A673 (cell line): Measurements from ENCODE around the gene SPRED1. TPM values are rescaled to one million over a fixed set of nuclear protein-coding genes. Genes with fewer than 3 reads are reported as not detected.

Experiments used
- BruUV-seq: library from RNA; stranded (reverse); fragments of 400-500 nt; replicated peaks from 2 replicates; lab custom pipeline; 2021; lab: Mats Ljungman, UMichigan
- CTCF ChIA-PET: fragments of 300-600 bp; sonication (Branson Sonifier 250); formaldehyde crosslinking; loops from one replicate; lab custom pipeline; 2022; ENCODE audit warnings: antibody characterized with exemption; lab: Charles Lee
- POLR2A ChIA-PET: fragments of 300-600 bp; sonication (Branson Sonifier 250); formaldehyde crosslinking; loops from one replicate; lab custom pipeline; 2022; ENCODE audit warnings: antibody characterized with exemption; ENCODE audit not compliant: low non-redundant PET; lab: Charles Lee
- DNase-seq: peaks from one replicate; pipeline ENCODE4 v3.0.0-alpha.2; 2015; ENCODE audit warnings: low spot score
- H3K27ac ChIP-seq: fragments of 200-600 bp; sonication (generic); 2 replicates; pipeline ENCODE4 v1.5.1; 2016; ENCODE audit warnings: mixed run types, low read depth, mild to moderate bottlenecking, mixed read lengths, antibody characterized with exemption, low read length; ENCODE audit not compliant: poor library complexity, severe bottlenecking
- H3K27me3 ChIP-seq: fragments of 200-600 bp; sonication (generic); replicated peaks from 2 replicates; pipeline ENCODE4 v1.6.1; 2017; ENCODE audit warnings: mixed run types, low read depth, mild to moderate bottlenecking, mixed read lengths, antibody characterized with exemption, low read length; ENCODE audit not compliant: insufficient read depth, poor library complexity
- H3K36me3 ChIP-seq: fragments of 200-600 bp; sonication (generic); 2 replicates; pipeline ENCODE4 v1.6.1; 2016; ENCODE audit warnings: mixed run types, mild to moderate bottlenecking, mixed read lengths, antibody characterized with exemption, low read length; ENCODE audit not compliant: insufficient read depth, poor library complexity, severe bottlenecking
- H3K4me1 ChIP-seq: fragments of 200-600 bp; sonication (generic); 2 replicates; pipeline ENCODE4 v1.6.1; 2017; ENCODE audit warnings: mixed run types, mild to moderate bottlenecking, mixed read lengths, antibody characterized with exemption, low read length; ENCODE audit not compliant: insufficient read depth, poor library complexity, severe bottlenecking
- H3K4me3 ChIP-seq: fragments of 200-600 bp; sonication (generic); 2 replicates; pipeline ENCODE4 v1.5.1; 2016; ENCODE audit warnings: low read depth, mixed run types, mild to moderate bottlenecking, mixed read lengths, low read length; ENCODE audit not compliant: poor library complexity, severe bottlenecking
- H3K9me3 ChIP-seq: fragments of 200-600 bp; sonication (generic); 2 replicates; pipeline ENCODE4 v1.6.1; 2016; ENCODE audit warnings: mixed run types, low read depth, mild to moderate bottlenecking, mixed read lengths, antibody characterized with exemption, low read length; ENCODE audit not compliant: poor library complexity, severe bottlenecking
- CTCF ChIP-seq: fragments of 300-800, 200-600 bp; sonication (generic); conservative IDR thresholded peaks from 2 replicates; pipeline ENCODE4 v1.5.1; 2017; ENCODE audit warnings: low read depth, mild to moderate bottlenecking, antibody characterized with exemption, low read length, moderate library complexity, mixed read lengths
- EZH2 ChIP-seq: fragments of 200-600 bp; sonication (generic); IDR thresholded peaks from 2 replicates; pipeline ENCODE4 v1.6.1; 2017; ENCODE audit warnings: borderline replicate concordance, low read depth, mild to moderate bottlenecking, mixed read lengths, antibody characterized with exemption, low read length; ENCODE audit not compliant: poor library complexity, severe bottlenecking
- intact Hi-C: fragments of 100-400 bp; cut with micrococcal nuclease; formaldehyde crosslinking; loops from one replicate; pipeline ENCODE4 v1.10.0; 2022; ENCODE audit not compliant: unreplicated experiment
- total RNA-seq: library from RNA; stranded (reverse); gene quantifications from 2 replicates; pipeline ENCODE4 v1.2.3, GENCODE V29; 2021

SPRED1 gene
- total RNA-seq, 1 experiment from 2014 or later, result 17.3 TPM

- Histone ChIP-seq H3K9me3 (no peaks in the 10 kb centered on the region), H3K4me3 (no peak overlapping the region), H3K27ac (no peak overlapping the region), H3K27me3 (no peaks in the 10 kb centered on the region), H3K4me1 (peaks cover 8% of the 10 kb centered on the region), H3K36me3 (no peaks in the 10 kb centered on the region)
- CTCF ChIA-PET, result no interaction called here
- POLR2A ChIA-PET, result no interaction called here
- no TSS peak for BruUV-seq
- DNase-seq, result no peak
- TF ChIP-seq CTCF (no peak), EZH2 (no peak)
- intact Hi-C loops, result no loop called here
These were observed 41.5 kb downstream of the SPRED1 start for GRCh38 chr15:38294126-38294525.

DNA sequence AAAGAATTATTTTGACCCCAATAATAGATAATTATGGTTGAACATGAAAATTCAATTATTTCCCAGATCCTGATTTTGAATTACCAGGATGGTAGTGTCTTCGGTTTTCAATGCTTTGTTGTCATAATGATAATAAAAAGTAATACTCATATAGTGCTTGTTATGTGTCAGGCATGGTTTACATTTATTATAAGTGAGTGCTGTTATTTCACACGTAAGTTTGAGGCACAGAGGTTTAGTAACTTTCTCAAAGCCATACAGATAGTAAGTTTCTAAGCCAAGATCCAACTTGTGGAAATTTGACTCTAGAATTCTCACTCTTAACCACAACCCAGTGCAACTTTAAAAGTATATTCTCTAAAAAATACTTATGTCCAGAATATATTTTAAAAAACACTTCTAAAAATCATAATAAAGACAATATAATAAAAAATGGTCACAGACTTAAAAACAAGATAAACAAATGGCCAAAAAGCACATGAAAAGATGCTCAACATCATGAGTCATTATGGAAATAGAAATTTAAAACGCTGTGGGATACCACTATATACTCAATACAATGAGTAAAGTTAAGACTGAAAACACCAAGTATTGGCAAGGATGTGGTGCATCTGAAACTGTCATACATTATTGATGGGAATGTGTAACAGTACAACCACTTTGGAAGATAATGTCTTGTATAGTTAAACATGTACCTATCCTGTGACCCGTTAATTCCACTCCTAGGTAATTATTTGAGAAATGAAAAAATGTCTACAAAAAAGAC, 45.2 kb downstream of the SPRED1 start:
- Histone ChIP-seq H3K9me3 (no peaks in the 10 kb centered on the region), H3K36me3 (no peaks in the 10 kb centered on the region), H3K4me3 (no peak overlapping the region), H3K27ac (no peak overlapping the region), H3K4me1 (peaks cover 24% of the 10 kb centered on the region), H3K27me3 (no peaks in the 10 kb centered on the region)
- CTCF ChIA-PET, result no interaction called here
- TF ChIP-seq CTCF, result no peak
- no peak for TF ChIP-seq EZH2
- no TSS peak for BruUV-seq
- POLR2A ChIA-PET, result no interaction called here
- peak; percentile 46 for DNase-seq
- intact Hi-C loops, result no loop called here

DNA sequence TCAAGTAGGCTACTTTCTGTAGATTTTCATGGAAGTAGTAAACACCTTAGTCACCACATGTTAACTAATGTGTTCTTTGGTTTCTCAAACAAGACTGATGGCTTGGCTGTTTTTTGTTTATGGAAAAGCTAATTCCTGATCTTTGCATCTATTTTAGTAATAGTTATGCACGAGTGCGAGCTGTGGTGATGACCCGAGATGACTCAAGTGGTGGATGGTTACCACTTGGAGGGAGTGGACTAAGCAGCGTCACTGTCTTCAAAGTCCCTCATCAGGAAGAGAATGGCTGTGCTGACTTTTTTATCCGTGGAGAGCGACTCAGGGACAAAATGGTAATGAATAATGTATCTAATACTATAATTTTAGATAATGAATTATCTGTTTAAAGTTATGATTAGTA, 46.6 kb downstream of the SPRED1 start:
- TF ChIP-seq EZH2 (no peak), CTCF (no peak)
- no peak overlapping the region for H3K27ac ChIP-seq
- H3K36me3 ChIP-seq, result no peaks in the 10 kb centered on the region
- H3K9me3 ChIP-seq, result no peaks in the 10 kb centered on the region
- DNase-seq, result no peak
- peaks cover 38% of the 10 kb centered on the region for H3K4me1 ChIP-seq
- POLR2A ChIA-PET, result no interaction called here
- CTCF ChIA-PET, result no interaction called here
- intact Hi-C loops, result no loop called here
- BruUV-seq, result no TSS peak
- no peak overlapping the region for H3K4me3 ChIP-seq
- no peaks in the 10 kb centered on the region for H3K27me3 ChIP-seq
